ENCODE data around the gene RAC3. TPM values are rescaled to one million over a fixed set of nuclear protein-coding genes. Genes with fewer than 3 reads are reported as not detected.

The RAC3 gene
- total RNA-seq, 1 donor from 2014 or later = 0.82 TPM

DNA sequence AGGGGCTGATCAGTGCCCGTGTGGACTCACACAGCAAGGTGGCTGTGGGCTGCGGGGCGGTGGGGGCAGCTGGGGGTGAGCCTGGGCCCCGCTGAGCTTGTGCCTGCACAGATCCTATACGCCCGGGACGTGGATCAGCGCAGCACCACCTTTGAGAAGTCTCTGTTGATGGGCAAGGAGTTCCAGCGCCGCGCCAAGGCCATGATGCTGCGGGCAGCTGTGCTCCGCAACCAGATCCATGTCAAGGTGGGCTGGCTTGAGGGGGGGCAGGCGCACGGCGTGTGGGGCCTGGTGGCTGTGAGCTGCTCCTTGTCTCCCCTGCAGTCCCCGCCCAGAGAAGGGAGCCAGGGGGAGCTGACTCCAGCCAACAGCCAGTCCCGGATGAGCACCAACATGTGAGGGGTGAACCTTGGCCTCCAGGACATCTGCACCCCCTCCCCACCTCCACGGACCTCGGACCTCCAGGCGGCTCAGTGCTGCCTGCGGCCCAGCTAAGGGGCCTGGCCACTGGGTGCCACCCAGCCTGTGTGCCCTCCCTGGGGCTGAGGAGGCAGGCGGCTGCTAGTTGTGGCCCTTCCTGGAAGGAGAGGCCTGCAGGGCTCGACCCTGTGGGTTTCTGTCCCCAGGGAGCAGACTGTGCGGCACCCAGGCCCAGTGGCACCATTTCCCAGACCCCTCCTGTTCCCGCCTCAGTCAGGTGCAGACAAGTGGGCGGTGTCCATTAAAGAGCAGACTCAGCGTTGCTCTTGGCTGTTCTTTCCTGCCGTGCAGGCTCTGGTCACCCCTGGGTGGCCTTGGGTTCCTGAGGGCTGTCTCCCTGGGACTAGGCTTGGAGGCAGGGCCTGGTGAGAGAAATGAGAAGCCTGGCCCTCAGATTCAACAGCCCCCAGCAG lies 25.5 kb downstream of the RAC3 start:
- Histone ChIP-seq H3K4me3 (no peak overlapping the region), H3K4me1 (peaks cover 23% of the 10 kb centered on the region), H3K27ac (replicated peaks) (no peak overlapping the region), H3K27me3 (ENCODE audit: low read depth) (no peaks in the 10 kb centered on the region), H3K36me3 (peaks cover 83% of the 10 kb centered on the region), H3K9me3 (replicated peaks) (no peaks in the 10 kb centered on the region)
- TF ChIP-seq, protein P1, sequence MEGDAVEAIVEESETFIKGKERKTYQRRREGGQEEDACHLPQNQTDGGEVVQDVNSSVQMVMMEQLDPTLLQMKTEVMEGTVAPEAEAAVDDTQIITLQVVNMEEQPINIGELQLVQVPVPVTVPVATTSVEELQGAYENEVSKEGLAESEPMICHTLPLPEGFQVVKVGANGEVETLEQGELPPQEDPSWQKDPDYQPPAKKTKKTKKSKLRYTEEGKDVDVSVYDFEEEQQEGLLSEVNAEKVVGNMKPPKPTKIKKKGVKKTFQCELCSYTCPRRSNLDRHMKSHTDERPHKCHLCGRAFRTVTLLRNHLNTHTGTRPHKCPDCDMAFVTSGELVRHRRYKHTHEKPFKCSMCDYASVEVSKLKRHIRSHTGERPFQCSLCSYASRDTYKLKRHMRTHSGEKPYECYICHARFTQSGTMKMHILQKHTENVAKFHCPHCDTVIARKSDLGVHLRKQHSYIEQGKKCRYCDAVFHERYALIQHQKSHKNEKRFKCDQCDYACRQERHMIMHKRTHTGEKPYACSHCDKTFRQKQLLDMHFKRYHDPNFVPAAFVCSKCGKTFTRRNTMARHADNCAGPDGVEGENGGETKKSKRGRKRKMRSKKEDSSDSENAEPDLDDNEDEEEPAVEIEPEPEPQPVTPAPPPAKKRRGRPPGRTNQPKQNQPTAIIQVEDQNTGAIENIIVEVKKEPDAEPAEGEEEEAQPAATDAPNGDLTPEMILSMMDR (IDR thresholded peaks at IDR 0.05; ENCODE audit: borderline replicate concordance) = no peak
- intact Hi-C loops (cut with micrococcal nuclease) = no loop called here
- DNase-seq = no peak

DNA sequence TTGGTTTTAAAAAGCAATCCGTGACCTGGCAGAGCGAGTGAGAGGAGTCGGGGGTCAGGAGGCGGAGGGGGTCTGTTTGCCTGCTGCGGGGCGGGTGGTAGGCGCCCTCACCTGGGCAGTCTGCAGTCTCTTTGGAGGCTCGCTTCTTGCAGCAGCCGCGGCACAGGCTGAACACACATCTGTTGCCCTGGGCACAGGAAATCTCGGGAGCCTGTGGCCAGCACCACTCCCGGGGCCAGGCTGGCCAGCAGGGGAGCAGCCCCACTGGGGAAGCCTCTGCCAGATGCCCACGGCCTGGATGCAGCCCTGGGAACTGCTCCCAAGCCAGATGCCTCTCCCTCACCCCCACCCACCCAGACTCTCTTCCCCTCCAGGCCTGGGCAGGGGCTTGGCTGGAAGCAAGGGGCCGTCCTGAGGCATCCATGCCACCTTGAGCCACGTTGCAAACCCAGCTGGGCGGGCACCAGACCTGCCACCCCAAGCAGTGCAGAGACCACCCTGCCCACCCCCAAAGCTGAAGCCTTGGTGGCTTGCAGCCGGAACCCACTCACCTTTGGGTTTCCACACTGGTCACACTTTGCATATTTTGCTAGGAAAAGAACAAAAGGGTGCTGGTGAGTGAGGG lies 26.9 kb downstream of the RAC3 start:
- peaks cover 9% of the 10 kb centered on the region for H3K4me1 ChIP-seq
- intact Hi-C loops (cut with micrococcal nuclease) = no loop called here
- peaks cover 97% of the 10 kb centered on the region for H3K36me3 ChIP-seq
- no peak overlapping the region for H3K4me3 ChIP-seq
- no peaks in the 10 kb centered on the region for H3K27me3 ChIP-seq (ENCODE audit: low read depth)
- H3K27ac ChIP-seq (replicated peaks) = no peak overlapping the region
- DNase-seq = no peak
- no peaks in the 10 kb centered on the region for H3K9me3 ChIP-seq (replicated peaks)
- TF ChIP-seq, protein P1 (IDR thresholded peaks at IDR 0.05; ENCODE audit: borderline replicate concordance) = no peak

DNA sequence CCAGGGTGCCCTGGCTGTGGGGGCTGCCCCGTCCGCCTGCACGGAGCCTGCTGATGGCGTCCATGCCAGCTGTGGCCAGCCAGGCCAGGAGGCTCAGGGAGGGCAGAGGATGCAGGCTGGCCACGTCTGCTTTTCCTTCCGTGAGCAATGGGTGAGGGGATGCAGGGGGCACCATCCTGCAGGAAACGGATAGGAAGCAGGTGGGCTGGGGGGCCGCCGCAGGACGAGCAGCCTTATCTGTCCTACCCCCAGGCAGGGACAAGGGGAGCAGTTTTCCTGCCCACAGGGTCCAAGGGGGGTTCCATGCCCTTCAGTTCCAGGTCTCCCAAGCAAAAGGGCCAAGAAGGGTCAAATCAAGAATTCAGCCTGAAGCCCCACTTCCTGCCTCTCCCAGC lies 27.4 kb downstream of the RAC3 start:
- intact Hi-C loops (cut with micrococcal nuclease) = no loop called here
- no peak for DNase-seq
- H3K4me1 ChIP-seq = peaks cover 7% of the 10 kb centered on the region

DNA sequence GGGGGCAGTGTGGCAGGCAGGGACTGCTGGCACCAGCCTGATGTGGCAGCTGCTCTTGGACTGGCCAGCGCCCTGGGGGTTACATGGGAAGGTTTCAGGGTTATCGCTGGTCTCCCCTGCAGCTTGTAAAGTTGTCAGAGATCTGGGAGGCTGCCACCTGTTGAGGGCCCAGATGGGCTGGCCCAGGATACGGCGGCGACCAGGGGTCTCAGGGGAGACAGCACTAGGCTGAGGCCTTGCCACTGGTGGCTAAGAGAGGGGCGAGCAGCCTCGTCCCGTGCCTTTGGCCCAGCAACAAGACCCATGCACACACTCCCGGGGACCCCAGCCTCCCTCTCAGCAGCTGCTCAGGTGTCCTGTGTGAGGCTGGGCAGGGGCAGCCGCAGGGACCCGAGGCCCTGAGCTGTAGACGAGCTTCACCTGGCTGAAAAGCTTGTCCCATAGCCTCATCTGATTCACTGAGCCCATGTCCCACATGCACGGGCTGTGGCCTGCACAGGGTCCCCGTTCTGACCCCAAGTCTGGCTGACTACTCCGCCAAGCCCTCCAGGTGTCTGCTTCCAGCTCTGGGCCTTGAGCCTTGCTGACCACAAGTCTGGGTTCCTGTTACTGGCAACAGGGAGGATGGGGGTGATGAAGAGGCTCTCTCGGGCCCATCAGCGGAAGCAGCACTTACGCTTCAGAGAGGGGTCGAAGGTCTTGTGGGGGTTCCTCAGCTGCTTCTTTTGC lies 28.0 kb downstream of the RAC3 start:
- intact Hi-C loops (cut with micrococcal nuclease) = no loop called here
- Histone ChIP-seq H3K9me3 (replicated peaks) (no peaks in the 10 kb centered on the region), H3K4me1 (peaks cover 8% of the 10 kb centered on the region), H3K36me3 (peaks cover 90% of the 10 kb centered on the region), H3K4me3 (no peak overlapping the region), H3K27ac (replicated peaks) (no peak overlapping the region), H3K27me3 (ENCODE audit: low read depth) (no peaks in the 10 kb centered on the region)
- DNase-seq = no peak
- TF ChIP-seq, protein P1 (IDR thresholded peaks at IDR 0.05; ENCODE audit: borderline replicate concordance) = no peak

More for the DNA sequence above, 27.4 kb downstream of the RAC3 start:
- Histone ChIP-seq H3K4me3 (no peak overlapping the region), H3K27me3 (ENCODE audit: low read depth) (no peaks in the 10 kb centered on the region), H3K36me3 (peaks cover 95% of the 10 kb centered on the region), H3K27ac (replicated peaks) (no peak overlapping the region), H3K9me3 (replicated peaks) (no peaks in the 10 kb centered on the region)
- TF ChIP-seq, protein P1 (IDR thresholded peaks at IDR 0.05; ENCODE audit: borderline replicate concordance) = no peak

GRCh38 chr17:82060001-82060380 lies 28.5 kb downstream of the RAC3 start:
- Histone ChIP-seq H3K4me1 (peaks cover 14% of the 10 kb centered on the region), H3K27ac (replicated peaks) (no peak overlapping the region), H3K27me3 (ENCODE audit: low read depth) (no peaks in the 10 kb centered on the region), H3K4me3 (no peak overlapping the region), H3K9me3 (replicated peaks) (no peaks in the 10 kb centered on the region), H3K36me3 (peaks cover 84% of the 10 kb centered on the region)
- intact Hi-C loops (cut with micrococcal nuclease) = no loop called here
- TF ChIP-seq, protein P1 (IDR thresholded peaks at IDR 0.05; ENCODE audit: borderline replicate concordance) = no peak
- no peak for DNase-seq
